GM10266 (cell line): ENCODE measurements around the gene PANK1.

Source experiments
- DNase-seq: peaks from one replicate; pipeline ENCODE4 v3.0.0; 2012; ENCODE audit errors: extremely low spot score
- CTCF ChIP-seq: IDR thresholded peaks from 2 replicates; pipeline ENCODE4 v1.5.1; 2012; ENCODE audit warnings: mild to moderate bottlenecking, low read depth; ENCODE audit not compliant: control insufficient read depth, insufficient read depth; ENCODE audit errors: missing control alignments

Gene PANK1

GRCh38 chr10:89591111-89591795 is 53.8 kb downstream of the PANK1 start:
- DNase-seq, result no peak
- no peak for TF ChIP-seq CTCF

- DNase-seq, result no peak
- no peak for TF ChIP-seq CTCF
These were observed 54.7 kb downstream of the PANK1 start for GRCh38 chr10:89590326-89590725.

- no peak for DNase-seq
- TF ChIP-seq CTCF, result no peak
These were observed 55.8 kb downstream of the PANK1 start for GRCh38 chr10:89589101-89589720.

- no peak for DNase-seq
- TF ChIP-seq CTCF, result no peak
These were observed 56.4 kb downstream of the PANK1 start for GRCh38 chr10:89588671-89589070.

- DNase-seq, result no peak
- no peak for TF ChIP-seq CTCF
These were observed 63.0 kb downstream of the PANK1 start for GRCh38 chr10:89582022-89582421.

- DNase-seq, result no peak
- no peak for TF ChIP-seq CTCF
These were observed 64.8 kb downstream of the PANK1 start for GRCh38 chr10:89580243-89580642.

GRCh38 chr10:89576696-89577095 is 68.3 kb downstream of the PANK1 start:
- DNase-seq, result no peak
- no peak for TF ChIP-seq CTCF
